ENCODE measurements around the gene PEAK1. TPM values are rescaled to one million over a fixed set of nuclear protein-coding genes. Genes with fewer than 3 reads are reported as not detected.

PEAK1 gene
- total and polyA plus RNA-seq, 7 experiments from 2014 or later = 1.2 to 31.0 (median 12.7) TPM

DNA sequence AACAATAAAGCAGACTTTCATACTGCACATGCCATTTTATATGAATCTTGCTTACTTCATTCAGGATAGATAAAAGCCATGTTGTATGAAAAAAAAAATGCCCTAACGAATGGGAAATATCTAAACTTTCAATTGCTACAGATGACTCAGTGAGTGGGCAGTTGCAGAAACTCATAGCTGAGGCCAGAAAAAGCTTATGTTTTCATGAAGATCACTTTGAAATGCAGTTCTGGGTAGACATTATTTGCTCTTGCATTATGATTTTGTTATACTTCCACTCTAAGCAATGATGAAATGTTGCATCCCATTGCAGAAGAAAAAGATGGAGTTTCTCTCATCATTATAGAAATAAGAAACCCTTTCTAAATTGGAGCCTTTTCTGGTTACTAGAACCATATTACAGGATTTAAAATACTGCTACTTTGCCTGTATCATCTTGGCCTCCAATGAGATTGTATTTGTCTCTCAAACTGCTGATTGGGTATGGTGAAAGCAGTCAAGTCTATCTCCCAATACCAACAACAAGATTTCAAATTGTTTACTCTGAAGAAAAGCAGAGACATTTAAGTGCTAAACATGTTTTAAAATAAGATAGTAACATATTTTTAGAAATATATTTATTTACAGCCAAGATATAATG, 17.0 kb downstream of the PEAK1 start:
- no peak overlapping the region for H3K4me3 ChIP-seq (ENCODE audit: low read length)
- Mint-ChIP-seq H3K36me3 (peaks cover 4 to 30% (median 10%) of the 10 kb centered on the region in 5 donors), H3K9me3 (peaks cover 5 to 27% (median 18%) of the 10 kb centered on the region in 11 donors), H3K27me3 (no peaks in the 10 kb centered on the region), H3K27ac (no peak overlapping the region), H3K4me1 (peaks cover 0 to 28% (median 12%) of the 10 kb centered on the region in 7 donors), H3K4me3 (no peak overlapping the region)
- ATAC-seq (no peak), DNase-seq (no peak)
- H3K27ac ChIP-seq (ENCODE audit: low read depth, low read length) = no peak overlapping the region
- no peaks in the 10 kb centered on the region for H3K9me3 ChIP-seq (ENCODE audit: control insufficient read depth in 2 of 3, low read length in 3 of 3)
- ChIA-PET POLR2A (interaction anchor here (0.6 kb wide), 1 partner anchor 396 kb away, joined by 3 read pairs; no protein-coding TSS in a partner anchor), CTCF (no interaction called here)
- intact Hi-C loops (cut with micrococcal nuclease) = loop anchor here in 1 of 2 donors (10.0 kb wide), 1 partner anchor 52 kb away; no protein-coding TSS in a partner anchor
- H3K27me3 ChIP-seq (ENCODE audit: control insufficient read depth in 2 of 2, insufficient read depth in 2 of 2, low read length in 2 of 2) = no peaks in the 10 kb centered on the region
- no peaks in the 10 kb centered on the region for H3K4me1 ChIP-seq (ENCODE audit: control insufficient read depth in 2 of 2, insufficient read depth in 2 of 2, low read length in 2 of 2)
- H3K36me3 ChIP-seq (ENCODE audit: control insufficient read depth in 2 of 3, insufficient read depth in 3 of 3, low read length in 3 of 3) = no peaks in the 10 kb centered on the region

DNA sequence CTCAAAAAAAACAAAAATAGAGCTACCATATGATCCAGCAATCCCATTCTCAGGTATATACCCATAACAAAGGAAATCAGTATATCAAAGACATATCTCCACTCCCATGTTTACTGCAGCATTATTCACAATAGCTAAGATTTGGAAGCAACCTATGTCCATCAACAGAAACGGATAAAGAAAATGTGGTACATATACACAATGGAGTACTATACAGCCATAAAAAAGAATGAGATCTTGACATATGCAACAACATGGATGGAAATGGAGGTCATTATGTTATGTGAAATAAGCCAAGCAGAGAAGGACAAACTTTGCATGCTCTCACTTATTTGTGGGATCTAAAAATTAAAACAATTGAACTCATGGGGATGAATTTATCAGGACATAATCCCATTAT, 19.6 kb downstream of the PEAK1 start:
- Histone ChIP-seq H3K9me3 (ENCODE audit: control insufficient read depth in 2 of 3, low read length in 3 of 3) (peaks cover 0 to 4% (median 0%) of the 10 kb centered on the region in 3 experiments), H3K27ac (ENCODE audit: low read depth, low read length) (no peak overlapping the region), H3K4me3 (ENCODE audit: low read length) (no peak overlapping the region), H3K36me3 (ENCODE audit: control insufficient read depth in 2 of 3, insufficient read depth in 3 of 3, low read length in 3 of 3) (no peaks in the 10 kb centered on the region), H3K27me3 (ENCODE audit: control insufficient read depth in 2 of 2, insufficient read depth in 2 of 2, low read length in 2 of 2) (no peaks in the 10 kb centered on the region), H3K4me1 (ENCODE audit: control insufficient read depth in 2 of 2, insufficient read depth in 2 of 2, low read length in 2 of 2) (no peaks in the 10 kb centered on the region)
- intact Hi-C loops (cut with micrococcal nuclease) = loop anchor here in 1 of 2 donors (10.0 kb wide), 1 partner anchor 55 kb away; no protein-coding TSS in a partner anchor
- CTCF ChIA-PET = no interaction called here
- Mint-ChIP-seq H3K4me3 (no peak overlapping the region), H3K36me3 (peaks cover 4 to 30% (median 16%) of the 10 kb centered on the region in 5 donors), H3K4me1 (peaks cover 0 to 6% (median 0%) of the 10 kb centered on the region in 7 donors), H3K9me3 (peaks cover 7 to 50% (median 33%) of the 10 kb centered on the region in 11 donors), H3K27me3 (no peaks in the 10 kb centered on the region), H3K27ac (no peak overlapping the region)
- DNase-seq (no peak), ATAC-seq (no peak)
- POLR2A ChIA-PET = no interaction called here

DNA sequence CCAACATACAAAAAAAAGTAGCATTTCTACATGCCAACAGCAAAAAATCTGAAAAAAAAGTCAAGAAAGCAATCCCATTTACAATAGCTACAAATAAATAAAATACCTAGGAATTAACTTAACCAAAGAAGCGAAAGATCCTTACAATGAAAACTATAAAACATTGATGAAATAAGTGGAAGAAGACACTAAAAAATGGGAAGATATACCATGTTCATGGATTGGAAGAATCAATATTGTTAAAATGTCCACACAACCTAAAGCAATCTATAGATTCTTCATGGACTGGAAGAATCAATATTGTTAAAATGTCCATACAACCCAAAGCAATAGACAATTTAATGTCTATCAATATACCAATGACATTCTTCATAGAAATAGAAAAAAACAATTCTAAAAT, 21.0 kb downstream of the PEAK1 start:
- Histone ChIP-seq H3K4me3 (ENCODE audit: low read length) (no peak overlapping the region), H3K4me1 (ENCODE audit: control insufficient read depth in 2 of 2, insufficient read depth in 2 of 2, low read length in 2 of 2) (no peaks in the 10 kb centered on the region), H3K9me3 (ENCODE audit: control insufficient read depth in 2 of 3, low read length in 3 of 3) (peaks cover 0 to 12% (median 0%) of the 10 kb centered on the region in 3 experiments), H3K27ac (ENCODE audit: low read depth, low read length) (no peak overlapping the region), H3K36me3 (ENCODE audit: control insufficient read depth in 2 of 3, insufficient read depth in 3 of 3, low read length in 3 of 3) (no peaks in the 10 kb centered on the region), H3K27me3 (ENCODE audit: control insufficient read depth in 2 of 2, insufficient read depth in 2 of 2, low read length in 2 of 2) (no peaks in the 10 kb centered on the region)
- ATAC-seq (no peak), DNase-seq (no peak)
- H3K9me3 Mint-ChIP-seq = peaks cover 9 to 60% (median 42%) of the 10 kb centered on the region in 11 donors
- H3K27me3 Mint-ChIP-seq = no peaks in the 10 kb centered on the region
- POLR2A ChIA-PET = no interaction called here
- intact Hi-C loops (cut with micrococcal nuclease) = no loop called here
- H3K4me3 Mint-ChIP-seq = no peak overlapping the region
- H3K36me3 Mint-ChIP-seq = peaks cover 4 to 39% (median 19%) of the 10 kb centered on the region in 5 donors
- H3K27ac Mint-ChIP-seq = no peak overlapping the region
- CTCF ChIA-PET = interaction anchor here (0.7 kb wide), 1 partner anchor 73 kb away, joined by 3 read pairs; no protein-coding TSS in a partner anchor
- H3K4me1 Mint-ChIP-seq = peaks cover 0 to 6% (median 0%) of the 10 kb centered on the region in 7 donors

DNA sequence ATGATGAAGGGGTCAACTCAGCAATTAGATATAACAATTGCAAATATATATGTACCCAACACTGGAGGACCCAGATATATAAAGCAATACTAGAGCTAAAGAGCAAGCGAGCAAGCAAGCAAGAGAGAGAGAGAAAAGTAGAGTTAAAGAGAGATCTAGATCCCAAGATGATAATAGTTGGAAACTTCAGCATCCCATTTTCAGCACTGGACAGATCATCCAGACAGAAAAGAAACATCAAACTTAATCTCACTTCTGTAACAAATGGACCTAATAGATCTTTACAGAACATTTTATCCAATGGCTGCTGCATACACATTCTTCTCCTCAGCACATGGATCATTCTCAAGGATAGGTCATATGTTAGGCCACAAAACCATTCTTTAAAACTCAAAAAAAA, 23.2 kb downstream of the PEAK1 start:
- DNase-seq (no peak), ATAC-seq (no peak)
- Mint-ChIP-seq H3K9me3 (peaks cover 9 to 60% (median 42%) of the 10 kb centered on the region in 11 donors), H3K27me3 (peaks cover 0 to 4% (median 0%) of the 10 kb centered on the region in 5 donors), H3K36me3 (peaks cover 8 to 43% (median 19%) of the 10 kb centered on the region in 5 donors), H3K27ac (no peak overlapping the region), H3K4me3 (no peak overlapping the region), H3K4me1 (peaks cover 0 to 8% (median 0%) of the 10 kb centered on the region in 7 donors)
- H3K4me1 ChIP-seq (ENCODE audit: control insufficient read depth in 2 of 2, insufficient read depth in 2 of 2, low read length in 2 of 2) = no peaks in the 10 kb centered on the region
- CTCF ChIA-PET = no interaction called here
- H3K9me3 ChIP-seq (ENCODE audit: control insufficient read depth in 2 of 3, low read length in 3 of 3) = peaks cover 0 to 12% (median 0%) of the 10 kb centered on the region in 3 experiments
- POLR2A ChIA-PET = no interaction called here
- no peaks in the 10 kb centered on the region for H3K27me3 ChIP-seq (ENCODE audit: control insufficient read depth in 2 of 2, insufficient read depth in 2 of 2, low read length in 2 of 2)
- H3K36me3 ChIP-seq (ENCODE audit: control insufficient read depth in 2 of 3, insufficient read depth in 3 of 3, low read length in 3 of 3) = no peaks in the 10 kb centered on the region
- no peak overlapping the region for H3K27ac ChIP-seq (ENCODE audit: low read depth, low read length)
- intact Hi-C loops (cut with micrococcal nuclease) = no loop called here
- H3K4me3 ChIP-seq (ENCODE audit: low read length) = no peak overlapping the region

DNA sequence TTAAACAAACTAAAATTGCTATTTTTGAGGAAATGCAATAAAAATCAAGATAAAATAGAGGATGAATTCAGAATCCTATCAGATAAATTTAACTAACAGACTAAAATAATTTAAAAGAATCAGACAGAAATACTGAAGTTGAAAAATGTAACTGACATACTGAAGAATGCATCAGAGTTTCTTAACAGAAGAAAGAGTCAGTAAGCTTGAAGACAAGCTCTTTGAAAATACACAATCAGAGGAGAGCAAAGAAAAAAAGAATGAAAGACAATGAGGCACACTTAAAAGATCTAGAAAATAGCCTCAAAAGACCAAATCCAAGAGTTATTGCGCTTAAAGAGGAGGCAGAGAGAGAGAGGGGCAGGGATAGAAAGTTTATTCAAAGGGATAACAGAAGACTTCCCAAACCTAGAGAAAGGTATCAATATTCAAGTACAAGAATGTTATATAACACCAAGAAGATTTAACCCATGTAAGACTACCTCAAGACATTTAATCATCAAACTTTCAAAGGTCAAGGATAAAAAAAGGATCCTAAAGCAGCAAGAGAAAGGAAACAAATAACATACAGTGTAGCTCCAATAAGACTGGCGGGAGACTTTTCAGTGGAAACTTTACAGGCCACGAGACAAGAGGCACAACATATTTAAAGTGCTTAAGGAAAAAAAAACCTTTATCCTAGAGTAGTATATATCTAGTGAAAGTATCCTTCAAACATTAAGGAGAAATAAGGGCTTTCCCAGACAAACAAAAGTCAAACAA, 24.7 kb downstream of the PEAK1 start:
- POLR2A ChIA-PET = no interaction called here
- ATAC-seq = no peak
- CTCF ChIA-PET = interaction anchor here (0.7 kb wide), 1 partner anchor 24 kb away, joined by 3 read pairs; no protein-coding TSS in a partner anchor
- Histone ChIP-seq H3K9me3 (ENCODE audit: control insufficient read depth in 2 of 3, low read length in 3 of 3) (peaks cover 0 to 12% (median 0%) of the 10 kb centered on the region in 3 experiments), H3K27ac (ENCODE audit: low read depth, low read length) (no peak overlapping the region), H3K27me3 (ENCODE audit: control insufficient read depth in 2 of 2, insufficient read depth in 2 of 2, low read length in 2 of 2) (no peaks in the 10 kb centered on the region), H3K4me3 (ENCODE audit: low read length) (no peak overlapping the region), H3K4me1 (ENCODE audit: control insufficient read depth in 2 of 2, insufficient read depth in 2 of 2, low read length in 2 of 2) (no peaks in the 10 kb centered on the region), H3K36me3 (ENCODE audit: control insufficient read depth in 2 of 3, insufficient read depth in 3 of 3, low read length in 3 of 3) (no peaks in the 10 kb centered on the region)
- Mint-ChIP-seq H3K4me1 (peaks cover 0 to 4% (median 0%) of the 10 kb centered on the region in 7 donors), H3K4me3 (no peak overlapping the region), H3K27me3 (peaks cover 0 to 4% (median 0%) of the 10 kb centered on the region in 5 donors), H3K27ac (peak overlapping the region in 1 of 9 donors; percentile 6), H3K36me3 (peaks cover 8 to 40% (median 19%) of the 10 kb centered on the region in 5 donors), H3K9me3 (peaks cover 8 to 57% (median 37%) of the 10 kb centered on the region in 11 donors)
- no peak for DNase-seq
- intact Hi-C loops (cut with micrococcal nuclease) = no loop called here

DNA sequence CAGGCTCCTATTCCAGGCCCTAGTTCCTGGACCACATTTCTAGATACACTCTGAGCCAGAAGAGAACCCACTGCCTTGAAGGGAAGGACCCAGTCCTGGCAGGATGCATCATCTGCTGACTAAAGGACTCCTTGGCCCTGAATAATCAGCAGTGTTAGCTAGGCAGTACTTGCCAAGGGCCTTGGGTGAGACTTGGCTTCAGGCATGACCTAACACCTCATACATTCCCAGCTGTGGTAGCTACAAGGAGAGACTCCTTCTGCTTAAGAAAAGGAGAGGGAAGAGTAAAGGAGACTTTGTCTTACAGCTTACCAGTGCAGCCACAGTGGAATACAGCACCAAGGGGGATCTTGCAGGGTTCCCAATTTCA, 26.4 kb downstream of the PEAK1 start:
- ChIA-PET POLR2A (no interaction called here), CTCF (no interaction called here)
- Histone ChIP-seq H3K36me3 (ENCODE audit: control insufficient read depth in 2 of 3, insufficient read depth in 3 of 3, low read length in 3 of 3) (no peaks in the 10 kb centered on the region), H3K27me3 (ENCODE audit: control insufficient read depth in 2 of 2, insufficient read depth in 2 of 2, low read length in 2 of 2) (no peaks in the 10 kb centered on the region), H3K4me3 (ENCODE audit: low read length) (no peak overlapping the region), H3K27ac (ENCODE audit: low read depth, low read length) (no peak overlapping the region), H3K9me3 (ENCODE audit: control insufficient read depth in 2 of 3, low read length in 3 of 3) (peaks cover 0 to 12% (median 0%) of the 10 kb centered on the region in 3 experiments), H3K4me1 (ENCODE audit: control insufficient read depth in 2 of 2, insufficient read depth in 2 of 2, low read length in 2 of 2) (no peaks in the 10 kb centered on the region)
- peaks cover 0 to 4% (median 0%) of the 10 kb centered on the region in 5 donors for H3K27me3 Mint-ChIP-seq
- H3K36me3 Mint-ChIP-seq = peaks cover 8 to 28% (median 14%) of the 10 kb centered on the region in 5 donors
- peaks cover 0 to 4% (median 0%) of the 10 kb centered on the region in 7 donors for H3K4me1 Mint-ChIP-seq
- no peak overlapping the region for H3K27ac Mint-ChIP-seq
- DNase-seq (no peak), ATAC-seq (no peak)
- peaks cover 6 to 39% (median 24%) of the 10 kb centered on the region in 11 donors for H3K9me3 Mint-ChIP-seq
- intact Hi-C loops (cut with micrococcal nuclease) = no loop called here
- no peak overlapping the region for H3K4me3 Mint-ChIP-seq
